GM10266 (cell line): ENCODE measurements around the gene GEMIN8.
A peak's percentile ranks its signal among the peaks of the same experiment; 100 is the strongest.

ENCODE experiments used
- DNase-seq: peaks from one replicate; pipeline ENCODE4 v3.0.0; 2012; ENCODE audit errors: extremely low spot score
- CTCF ChIP-seq: IDR thresholded peaks from 2 replicates; pipeline ENCODE4 v1.5.1; 2012; ENCODE audit warnings: mild to moderate bottlenecking, low read depth; ENCODE audit not compliant: control insufficient read depth, insufficient read depth; ENCODE audit errors: missing control alignments

Gene GEMIN8

GRCh38 chrX:14029425-14030173, at the start of gene GEMIN8:
TSS of gene GEMIN8 (minus strand) at chrX:14029892. CDS start at chrX:14021478, 8,414 bp downstream.
- peak; percentile 68 for DNase-seq
- no peak for TF ChIP-seq CTCF

GRCh38 chrX:14076639-14077038, 46.9 kb upstream of the GEMIN8 start:
- no peak for TF ChIP-seq CTCF

GRCh38 chrX:14073556-14073955, 43.9 kb upstream of the GEMIN8 start:
- TF ChIP-seq CTCF: no peak
- no peak for DNase-seq

More at GRCh38 chrX:14076639-14077038, 46.9 kb upstream of the GEMIN8 start:
- DNase-seq: no peak

- TF ChIP-seq CTCF: no peak
- no peak for DNase-seq
Measured at GRCh38 chrX:14073071-14073470, 43.4 kb upstream of the GEMIN8 start.

- TF ChIP-seq CTCF: no peak
- DNase-seq: no peak
Measured at GRCh38 chrX:14065800-14066199, 36.1 kb upstream of the GEMIN8 start.

- DNase-seq: no peak
- TF ChIP-seq CTCF: no peak
Measured at GRCh38 chrX:14064626-14065432, 35.1 kb upstream of the GEMIN8 start.

GRCh38 chrX:14062524-14062923, 32.8 kb upstream of the GEMIN8 start:
- no peak for TF ChIP-seq CTCF
- DNase-seq: no peak
